GOT3 (cell line): ENCODE data around the gene GABRG3.

Experiments
- DNase-seq: peaks from one replicate; lab custom pipeline; 2025; ENCODE audit warnings: mixed read lengths; lab: John Stamatoyannopoulos, UW

Gene GABRG3

GRCh38 chr15:27466758-27467157, 495.8 kb downstream of the GABRG3 start:
- DNase-seq = no peak

DNA sequence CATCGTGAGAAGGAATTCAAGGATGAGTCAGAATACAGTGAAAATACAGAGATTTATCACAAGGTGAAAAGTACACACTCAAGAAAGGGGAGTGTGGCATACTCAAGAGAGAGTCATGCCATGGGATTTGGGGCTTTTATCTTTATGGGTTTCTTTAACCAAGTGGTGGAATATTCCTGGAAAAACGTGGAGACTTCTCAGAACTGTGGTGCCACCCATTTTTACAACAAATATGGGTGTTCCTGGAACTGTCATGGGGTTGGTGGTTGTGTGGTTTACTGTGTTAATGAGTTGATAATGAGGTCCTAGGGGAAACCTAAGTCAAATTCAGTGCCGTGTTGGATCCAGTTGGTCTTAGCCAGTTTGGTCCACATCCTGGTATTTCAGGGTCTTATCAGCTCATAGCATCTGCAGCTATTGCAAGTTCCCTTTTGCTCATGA, 497.2 kb downstream of the GABRG3 start:
- DNase-seq = no peak

- DNase-seq = no peak
Measured at GRCh38 chr15:27473845-27474244, 502.9 kb downstream of the GABRG3 start.

GRCh38 chr15:27475395-27475794, 504.4 kb downstream of the GABRG3 start:
- no peak for DNase-seq

DNA sequence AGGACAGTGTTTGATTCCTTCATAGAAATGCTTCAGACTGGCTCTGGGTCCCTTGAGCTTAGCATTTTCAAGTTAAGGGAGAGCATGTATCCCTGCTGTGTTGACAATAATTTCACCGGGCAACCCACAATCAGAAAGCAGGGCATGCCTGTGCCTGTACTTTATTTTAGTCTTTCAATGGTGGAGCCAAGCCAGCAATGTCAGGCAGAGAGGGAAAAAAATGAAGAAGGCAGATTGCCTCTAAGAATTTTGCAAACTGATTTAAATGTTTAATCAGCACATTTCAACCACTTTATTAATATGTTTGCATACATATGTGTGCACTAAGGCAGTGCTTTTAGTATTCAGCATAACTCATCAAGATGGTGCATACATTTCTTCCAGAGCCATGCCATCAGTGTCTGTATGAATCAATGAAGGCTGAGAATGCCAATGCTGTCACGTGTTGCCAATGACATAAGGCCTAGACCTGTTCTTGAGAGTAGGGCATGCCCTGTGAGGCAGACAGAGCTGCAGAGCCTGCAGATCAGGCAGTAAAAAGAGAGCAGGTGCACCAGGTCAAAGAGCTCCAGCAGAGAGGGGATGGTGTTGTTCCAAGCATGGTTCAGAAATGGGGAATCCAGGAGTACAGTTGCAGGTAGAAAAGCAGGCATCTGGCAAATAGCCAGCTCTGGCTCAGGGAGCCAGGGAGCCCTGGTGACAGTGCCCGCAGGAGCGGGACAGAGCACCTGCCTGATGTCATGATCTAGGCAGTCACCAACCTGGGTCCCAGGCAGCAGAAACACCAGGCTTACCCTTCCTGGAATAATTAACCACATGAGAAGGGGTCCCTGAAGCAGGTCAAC, 508.5 kb downstream of the GABRG3 start:
- no peak for DNase-seq

DNA sequence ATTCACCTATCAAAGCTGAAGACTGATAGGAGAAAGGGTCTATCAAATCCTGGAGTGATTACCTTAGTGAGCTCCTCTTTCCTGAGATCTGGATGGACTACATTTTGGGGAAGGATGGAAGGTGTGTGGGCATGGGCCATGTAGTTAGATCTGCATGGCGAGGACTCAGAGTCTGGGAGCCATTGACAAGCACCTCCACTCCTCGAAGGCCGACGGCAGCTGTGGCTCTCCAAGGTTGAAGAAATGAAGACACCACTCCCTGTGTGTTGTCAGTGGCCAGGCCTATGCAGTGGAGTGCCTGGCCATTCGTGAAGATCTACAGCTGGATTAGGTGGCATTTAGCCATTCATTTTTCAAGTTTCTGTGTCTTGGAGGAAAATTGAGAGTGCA, 509.2 kb downstream of the GABRG3 start:
- DNase-seq = no peak

GRCh38 chr15:27480642-27481041, 509.7 kb downstream of the GABRG3 start:
- DNase-seq = no peak

GRCh38 chr15:27481768-27482167, 510.8 kb downstream of the GABRG3 start:
- DNase-seq = no peak

GRCh38 chr15:27482287-27482686, 511.3 kb downstream of the GABRG3 start:
- DNase-seq = no peak

DNA sequence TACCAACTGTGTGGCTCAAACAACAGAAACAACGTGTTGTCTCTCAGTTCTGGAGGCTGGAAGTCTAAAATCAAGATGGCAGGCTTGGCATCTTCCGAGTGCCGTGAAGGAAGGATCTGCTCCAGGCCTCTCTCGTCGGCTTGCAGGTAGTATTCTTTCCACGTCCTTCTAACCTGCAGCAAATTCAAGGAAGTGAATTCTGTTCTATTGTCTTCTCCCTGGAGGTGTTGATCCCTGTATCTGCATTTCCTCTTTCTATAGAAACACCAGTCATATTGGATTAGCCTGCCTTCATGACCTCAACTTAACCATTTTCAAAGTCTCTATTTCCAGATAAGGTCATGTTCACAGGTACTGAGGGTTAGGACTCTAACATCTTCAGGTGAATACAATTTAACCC, 512.1 kb downstream of the GABRG3 start:
- no peak for DNase-seq

- DNase-seq = no peak
Measured at GRCh38 chr15:27485265-27485664, 514.3 kb downstream of the GABRG3 start.

DNA sequence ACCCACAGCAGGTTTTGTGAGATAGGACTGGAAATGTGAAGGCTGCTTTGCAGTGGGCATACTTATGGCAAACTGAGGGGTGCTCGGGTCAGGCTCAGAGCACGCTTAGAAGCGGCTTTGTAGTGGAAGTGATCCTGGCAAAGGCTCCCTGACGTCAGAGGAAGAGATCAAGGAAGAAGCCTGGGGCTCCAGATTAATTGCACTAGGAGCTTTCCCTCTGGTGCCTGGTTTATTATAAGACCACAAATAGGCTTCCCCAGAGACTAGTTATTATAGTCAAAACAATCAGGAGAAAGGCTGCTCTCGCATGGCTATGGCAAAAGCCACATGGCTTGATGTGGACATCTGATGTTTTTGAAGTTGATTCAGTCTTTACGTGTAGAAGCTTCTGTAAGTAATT, 515.1 kb downstream of the GABRG3 start:
- DNase-seq = no peak

- no peak for DNase-seq
Measured at GRCh38 chr15:27486683-27487647, 516.0 kb downstream of the GABRG3 start.

DNA sequence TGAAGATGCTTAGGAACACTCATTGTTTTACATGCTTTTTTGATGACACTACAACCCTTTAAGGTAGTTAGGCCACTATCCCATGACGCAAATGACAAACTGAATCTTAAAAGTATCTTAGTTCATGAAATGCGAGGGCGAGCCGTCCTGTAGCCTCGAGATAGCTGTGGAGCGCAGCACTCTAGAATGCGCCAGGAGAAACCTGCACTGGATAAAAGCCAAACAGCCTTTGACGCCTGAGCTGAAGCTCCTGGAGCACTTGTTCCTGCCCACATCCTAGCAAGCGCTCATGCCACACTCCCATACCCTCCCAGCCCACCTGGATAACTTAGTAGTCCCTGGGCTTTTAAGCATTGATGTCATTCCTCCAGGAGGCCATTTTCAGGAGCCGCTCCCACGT, 516.9 kb downstream of the GABRG3 start:
- DNase-seq = no peak

GRCh38 chr15:27490867-27491595, 520.0 kb downstream of the GABRG3 start:
- DNase-seq = no peak

- no peak for DNase-seq
Measured at GRCh38 chr15:27491666-27492621, 521.0 kb downstream of the GABRG3 start.

DNA sequence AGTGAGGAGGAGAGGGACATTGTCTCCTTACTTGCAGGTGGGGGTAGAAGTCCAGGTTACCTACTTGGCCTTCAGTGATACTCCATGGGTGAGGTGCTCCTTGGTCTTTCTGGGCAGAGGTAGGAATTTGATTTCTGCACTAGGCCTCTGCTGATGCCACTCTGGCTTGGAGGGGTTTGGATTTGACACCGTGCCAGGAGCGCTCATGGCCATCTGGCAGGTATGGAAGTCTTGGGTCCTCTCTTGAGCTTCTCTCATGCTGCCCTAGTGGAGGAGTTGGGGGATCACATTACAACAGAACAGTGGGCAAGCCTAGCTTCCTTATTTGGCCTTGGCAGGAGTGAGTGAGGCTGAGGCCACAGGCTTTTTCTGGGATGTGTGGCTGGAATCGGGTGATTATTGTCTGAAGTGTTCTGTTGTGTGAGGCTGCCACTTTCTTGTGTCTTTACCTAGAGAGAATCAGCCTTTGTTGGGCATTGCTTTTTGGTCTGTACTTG, 525.0 kb downstream of the GABRG3 start:
- DNase-seq = no peak

- no peak for DNase-seq
Measured at GRCh38 chr15:27498700-27499099, 527.7 kb downstream of the GABRG3 start.

- no peak for DNase-seq
Measured at GRCh38 chr15:27499191-27499590, 528.2 kb downstream of the GABRG3 start.

DNA sequence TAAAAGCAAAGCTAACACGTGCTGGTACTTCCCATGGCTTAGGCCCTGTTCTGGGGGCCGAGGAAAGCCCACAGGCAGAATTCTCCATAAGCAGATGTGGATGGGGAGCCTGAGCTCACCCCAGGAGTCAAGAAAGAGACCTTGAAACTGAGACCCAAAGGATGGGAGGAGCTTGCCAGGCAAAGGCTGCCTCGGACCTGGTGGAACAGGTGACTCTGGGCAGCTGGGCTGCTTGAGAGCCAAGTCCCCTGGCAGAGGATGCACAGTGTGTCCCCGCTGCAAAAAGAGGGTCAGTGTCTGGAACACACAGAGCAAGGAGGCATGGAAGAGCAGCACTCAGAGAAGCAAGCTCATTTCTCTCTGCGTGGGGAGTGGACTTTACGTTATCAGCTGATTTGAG, 528.7 kb downstream of the GABRG3 start:
- DNase-seq = no peak

- DNase-seq = no peak
Measured at GRCh38 chr15:27500206-27500605, 529.2 kb downstream of the GABRG3 start.
